HepG2 (cell line): Measurements from ENCODE around the gene DCAKD. TPM values are rescaled to one million over a fixed set of nuclear protein-coding genes. Genes with fewer than 3 reads are reported as not detected.

Source experiments
- GZF1 ChIP-seq: sonication (generic); formaldehyde crosslinking; IDR thresholded peaks from 2 replicates; pipeline ENCODE4 v1.5.1; 2020; ENCODE audit warnings: mild to moderate bottlenecking, missing genetic modification reagents
- IKZF4 ChIP-seq: sonication (generic); formaldehyde crosslinking; IDR thresholded peaks from 2 replicates; pipeline ENCODE4 v1.5.1; 2020; ENCODE audit warnings: borderline replicate concordance, mild to moderate bottlenecking, low read depth, missing genetic modification reagents; ENCODE audit errors: not compliant biosample characterization
- KLF6 ChIP-seq: IDR thresholded peaks from 2 replicates; pipeline ENCODE4 v1.8.0; 2016; ENCODE audit warnings: missing biosample characterization, missing genetic modification reagents
- KLF9 ChIP-seq: IDR thresholded peaks from 2 replicates; pipeline ENCODE4 v1.6.1; 2016; ENCODE audit warnings: low read depth
- PREB ChIP-seq: sonication (generic); formaldehyde crosslinking; IDR thresholded peaks from 2 replicates; pipeline ENCODE4 v1.4.0; 2020; ENCODE audit warnings: missing genetic modification reagents
- RXRA ChIP-seq: sonication (generic); formaldehyde crosslinking; IDR thresholded peaks from 2 replicates; pipeline ENCODE4 v1.5.1; 2020; ENCODE audit warnings: missing genetic modification reagents
- SALL2 ChIP-seq: sonication (generic); formaldehyde crosslinking; IDR thresholded peaks from 2 replicates; pipeline ENCODE4 v1.8.1; 2023; ENCODE audit warnings: mild to moderate bottlenecking, missing genetic modification reagents, inconsistent platforms
- SIX1 ChIP-seq: sonication (generic); formaldehyde crosslinking; IDR thresholded peaks from 2 replicates; pipeline ENCODE4 v1.4.0; 2020; ENCODE audit warnings: missing genetic modification reagents, borderline replicate concordance
- ZBTB4 ChIP-seq: sonication (generic); formaldehyde crosslinking; IDR thresholded peaks from 2 replicates; pipeline ENCODE4 v1.4.0; 2020; ENCODE audit warnings: missing genetic modification reagents, mild to moderate bottlenecking, borderline replicate concordance
- ZNF225 ChIP-seq: sonication (generic); formaldehyde crosslinking; IDR thresholded peaks from 2 replicates; pipeline ENCODE4 v1.4.0; 2020; ENCODE audit warnings: mild to moderate bottlenecking, missing genetic modification reagents
- ZNF512B ChIP-seq: sonication (generic); formaldehyde crosslinking; IDR thresholded peaks from 2 replicates; pipeline ENCODE4 v1.5.1; 2020; ENCODE audit warnings: missing genetic modification reagents, mild to moderate bottlenecking, borderline replicate concordance
- polyA plus RNA-seq, 8 experiments: library from polyadenylated mRNA; depleted of rRNA in 3 of 8; stranded (reverse) in 7 of 8; unstranded in 1 of 8; fragments of >200 nt; fragmentation: Illumina TruSeq in 4 of 8; extraction: Trizol in 4 of 8; gene quantifications; 2 replicates each; pipeline versions ENCODE4 v1.2.1 to v1.2.3, GENCODE V29; 2011 to 2016; ENCODE audit warnings: low read depth in 4 of 8, missing spikeins in 1 of 8, mixed read lengths in 1 of 8; ENCODE audit not compliant: insufficient read depth in 1 of 8
- total RNA-seq, 5 experiments: library from RNA; depleted of rRNA; stranded (reverse); fragments of >200 nt; fragmentation: Illumina TruSeq; extraction: Trizol; gene quantifications; 2 replicates each; pipeline ENCODE4 v1.2.3, GENCODE V29; 2016; ENCODE audit warnings: low read depth in 1 of 5
- TF ChIP-seq, protein P1 (sequence below): sonication (generic); formaldehyde crosslinking; conservative IDR thresholded peaks from 2 replicates; pipeline ENCODE4 v1.4.0; 2020; ENCODE audit warnings: mild to moderate bottlenecking, missing genetic modification reagents, moderate library complexity
- TF ChIP-seq, protein P2 (sequence below): sonication (generic); formaldehyde crosslinking; conservative IDR thresholded peaks from 2 replicates; pipeline ENCODE4 v1.4.0; 2020; ENCODE audit warnings: missing genetic modification reagents
- TF ChIP-seq, protein P3 (sequence below): sonication (generic); formaldehyde crosslinking; IDR thresholded peaks from 2 replicates; pipeline ENCODE4 v1.5.0; 2020; ENCODE audit warnings: mild to moderate bottlenecking, missing genetic modification reagents, borderline replicate concordance

The DCAKD gene
- total and polyA plus RNA-seq, 2 of the 13 experiments (the other 11 are each of a cell fraction or from before 2014, with no cell fraction given): 25.9 to 29.2 TPM

DNA sequence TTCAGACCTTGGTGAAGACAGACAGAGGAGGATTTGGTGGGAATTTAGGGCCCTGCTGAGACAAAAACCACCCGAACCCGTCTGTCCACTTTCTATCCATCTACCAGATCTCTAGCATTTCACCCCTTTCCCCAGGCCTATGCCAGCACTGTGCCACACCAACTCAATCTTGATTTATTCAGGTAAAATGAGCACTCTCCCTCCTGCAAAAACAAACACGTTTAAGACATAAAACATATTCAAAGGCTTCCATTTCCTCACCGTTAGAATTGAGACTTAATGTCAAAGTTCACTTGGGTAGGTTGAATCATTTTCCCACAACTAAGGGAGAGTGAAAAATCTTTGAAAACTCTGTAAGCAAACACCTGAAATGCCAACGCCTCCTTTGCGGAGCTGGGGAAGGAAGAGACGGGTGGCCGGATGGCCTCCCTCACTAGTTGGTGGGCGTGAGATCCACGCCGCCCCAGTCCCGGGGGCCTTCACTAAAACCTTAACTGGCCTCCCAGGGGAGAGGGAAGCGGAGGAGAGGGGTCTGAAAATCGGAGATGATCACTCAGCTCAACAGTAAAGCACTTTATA is 862 bp downstream of the DCAKD start (continued):
- TF ChIP-seq PREB (CRISPR knock-in tag): no peak
- TF ChIP-seq, protein P1, sequence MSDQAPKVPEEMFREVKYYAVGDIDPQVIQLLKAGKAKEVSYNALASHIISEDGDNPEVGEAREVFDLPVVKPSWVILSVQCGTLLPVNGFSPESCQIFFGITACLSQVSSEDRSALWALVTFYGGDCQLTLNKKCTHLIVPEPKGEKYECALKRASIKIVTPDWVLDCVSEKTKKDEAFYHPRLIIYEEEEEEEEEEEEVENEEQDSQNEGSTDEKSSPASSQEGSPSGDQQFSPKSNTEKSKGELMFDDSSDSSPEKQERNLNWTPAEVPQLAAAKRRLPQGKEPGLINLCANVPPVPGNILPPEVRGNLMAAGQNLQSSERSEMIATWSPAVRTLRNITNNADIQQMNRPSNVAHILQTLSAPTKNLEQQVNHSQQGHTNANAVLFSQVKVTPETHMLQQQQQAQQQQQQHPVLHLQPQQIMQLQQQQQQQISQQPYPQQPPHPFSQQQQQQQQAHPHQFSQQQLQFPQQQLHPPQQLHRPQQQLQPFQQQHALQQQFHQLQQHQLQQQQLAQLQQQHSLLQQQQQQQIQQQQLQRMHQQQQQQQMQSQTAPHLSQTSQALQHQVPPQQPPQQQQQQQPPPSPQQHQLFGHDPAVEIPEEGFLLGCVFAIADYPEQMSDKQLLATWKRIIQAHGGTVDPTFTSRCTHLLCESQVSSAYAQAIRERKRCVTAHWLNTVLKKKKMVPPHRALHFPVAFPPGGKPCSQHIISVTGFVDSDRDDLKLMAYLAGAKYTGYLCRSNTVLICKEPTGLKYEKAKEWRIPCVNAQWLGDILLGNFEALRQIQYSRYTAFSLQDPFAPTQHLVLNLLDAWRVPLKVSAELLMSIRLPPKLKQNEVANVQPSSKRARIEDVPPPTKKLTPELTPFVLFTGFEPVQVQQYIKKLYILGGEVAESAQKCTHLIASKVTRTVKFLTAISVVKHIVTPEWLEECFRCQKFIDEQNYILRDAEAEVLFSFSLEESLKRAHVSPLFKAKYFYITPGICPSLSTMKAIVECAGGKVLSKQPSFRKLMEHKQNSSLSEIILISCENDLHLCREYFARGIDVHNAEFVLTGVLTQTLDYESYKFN (CRISPR knock-in tag): 0 out of 2 replicates have a peak, but pooled peaks have one; percentile 12
- TF ChIP-seq ZNF225: no peak
- TF ChIP-seq SIX1 (CRISPR knock-in tag): peak; percentile 41; the same call in 1 of the 2 replicates
- no peak for TF ChIP-seq RXRA (CRISPR knock-in tag)
- TF ChIP-seq KLF6: no peak
- TF ChIP-seq GZF1 (CRISPR knock-in tag): 0 out of 2 replicates have a peak, but pooled peaks have one; percentile 18
- TF ChIP-seq, protein P2, sequence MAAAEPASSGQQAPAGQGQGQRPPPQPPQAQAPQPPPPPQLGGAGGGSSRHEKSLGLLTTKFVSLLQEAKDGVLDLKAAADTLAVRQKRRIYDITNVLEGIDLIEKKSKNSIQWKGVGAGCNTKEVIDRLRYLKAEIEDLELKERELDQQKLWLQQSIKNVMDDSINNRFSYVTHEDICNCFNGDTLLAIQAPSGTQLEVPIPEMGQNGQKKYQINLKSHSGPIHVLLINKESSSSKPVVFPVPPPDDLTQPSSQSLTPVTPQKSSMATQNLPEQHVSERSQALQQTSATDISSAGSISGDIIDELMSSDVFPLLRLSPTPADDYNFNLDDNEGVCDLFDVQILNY: no peak
- TF ChIP-seq, protein P3, sequence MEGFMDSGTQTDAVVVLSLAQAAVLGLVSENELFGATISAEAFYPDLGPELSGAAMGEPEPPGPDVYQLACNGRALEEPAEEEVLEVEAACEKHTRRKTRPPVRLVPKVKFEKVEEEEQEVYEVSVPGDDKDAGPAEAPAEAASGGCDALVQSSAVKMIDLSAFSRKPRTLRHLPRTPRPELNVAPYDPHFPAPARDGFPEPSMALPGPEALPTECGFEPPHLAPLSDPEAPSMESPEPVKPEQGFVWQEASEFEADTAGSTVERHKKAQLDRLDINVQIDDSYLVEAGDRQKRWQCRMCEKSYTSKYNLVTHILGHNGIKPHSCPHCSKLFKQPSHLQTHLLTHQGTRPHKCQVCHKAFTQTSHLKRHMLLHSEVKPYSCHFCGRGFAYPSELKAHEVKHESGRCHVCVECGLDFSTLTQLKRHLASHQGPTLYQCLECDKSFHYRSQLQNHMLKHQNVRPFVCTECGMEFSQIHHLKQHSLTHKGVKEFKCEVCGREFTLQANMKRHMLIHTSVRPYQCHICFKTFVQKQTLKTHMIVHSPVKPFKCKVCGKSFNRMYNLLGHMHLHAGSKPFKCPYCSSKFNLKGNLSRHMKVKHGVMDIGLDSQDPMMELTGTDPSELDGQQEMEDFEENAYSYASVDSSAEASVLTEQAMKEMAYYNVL (CRISPR knock-in tag): peak; percentile 3; the same call in 1 of the 2 replicates
- no peak for TF ChIP-seq ZBTB4 (CRISPR knock-in tag)
- no peak for TF ChIP-seq IKZF4 (CRISPR knock-in tag)
- TF ChIP-seq SALL2 (CRISPR knock-in tag): no peak
- TF ChIP-seq KLF9: peak; percentile 38; the same call in 1 of the 2 replicates
- TF ChIP-seq ZNF512B (CRISPR knock-in tag): peak; percentile 16; the same call in 1 of the 2 replicates
